Gastroesophageal sphincter (tissue), 3 donors: ENCODE measurements around the gene CD3G.

Source experiments
- CTCF ChIP-seq, 4 experiments: fragments of 200-600 bp in 2 of 4; fragments of 450-650 bp in 2 of 4; sonication (generic) in 1 of 4; IDR thresholded peaks; one replicate each; pipeline ENCODE4 v1.5.1; 2017 to 2019; ENCODE audit warnings: antibody characterized with exemption in 4 of 4, mild to moderate bottlenecking in 2 of 4, moderate library complexity in 2 of 4
- EP300 ChIP-seq: sonication (generic); formaldehyde crosslinking; IDR thresholded peaks from one replicate; pipeline ENCODE4 v1.6.1; 2017; ENCODE audit warnings: antibody characterized with exemption, mild to moderate bottlenecking
- POLR2A ChIP-seq, 2 donors: fragments of 450-650 bp; IDR thresholded peaks; one replicate each; pipeline ENCODE4 v1.6.1; 2017; ENCODE audit warnings: antibody characterized with exemption in 2 of 2, mild to moderate bottlenecking in 2 of 2, moderate library complexity in 1 of 2
- POLR2AphosphoS5 ChIP-seq: sonication (generic); formaldehyde crosslinking; IDR thresholded peaks from one replicate; pipeline ENCODE4 v1.6.1; 2017; ENCODE audit warnings: antibody characterized with exemption

DNA sequence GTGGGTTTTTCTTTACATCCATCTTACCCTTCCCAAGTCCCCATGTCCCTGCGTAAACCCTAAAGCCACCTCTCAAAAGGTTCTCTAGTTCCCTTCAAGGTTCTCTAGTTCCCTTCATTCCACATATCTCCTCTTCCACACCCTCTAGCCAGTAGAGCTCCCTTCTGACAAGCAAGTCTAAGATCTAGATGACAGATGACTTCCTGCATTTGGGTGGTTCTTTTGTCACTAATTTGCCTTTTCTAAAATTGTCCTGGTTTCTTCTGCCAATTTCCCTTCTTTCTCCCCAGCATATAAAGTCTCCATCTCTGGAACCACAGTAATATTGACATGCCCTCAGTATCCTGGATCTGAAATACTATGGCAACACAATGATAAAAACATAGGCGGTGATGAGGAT, 31.8 kb upstream of the CD3G start:
- TF ChIP-seq CTCF (IDR thresholded peaks at IDR 0.05), result no peak
- no peak for TF ChIP-seq POLR2A (IDR thresholded peaks at IDR 0.05)
- TF ChIP-seq POLR2AphosphoS5, result no peak
- no peak for TF ChIP-seq EP300
